HepG2 (cell line): ENCODE measurements around the gene NOP14.
A peak's percentile ranks its signal among the peaks of the same experiment; 100 is the strongest.

ENCODE experiments used
- HOXD1 ChIP-seq: sonication (generic); formaldehyde crosslinking; IDR thresholded peaks from 2 replicates; pipeline ENCODE4 v1.5.0; 2020; ENCODE audit warnings: missing genetic modification reagents
- KAT7 ChIP-seq: IDR thresholded peaks from 2 replicates; pipeline ENCODE4 v1.6.1; 2018; ENCODE audit warnings: borderline replicate concordance, missing compliant biosample characterization
- REST ChIP-seq, 2 experiments: IDR thresholded peaks; 2 replicates each; pipeline ENCODE4 v1.6.1; 2011 to 2012; ENCODE audit warnings: low read length in 2 of 2, borderline replicate concordance in 1 of 2, low read depth in 1 of 2, mild to moderate bottlenecking in 1 of 2, moderate library complexity in 1 of 2
- ZSCAN20 ChIP-seq: sonication (generic); formaldehyde crosslinking; IDR thresholded peaks from 2 replicates; pipeline ENCODE4 v1.4.0; 2020; ENCODE audit warnings: missing genetic modification reagents, mild to moderate bottlenecking, borderline replicate concordance
- TF ChIP-seq, protein P1 (sequence below): sonication (generic); formaldehyde crosslinking; IDR thresholded peaks from 2 replicates; pipeline ENCODE4 v1.5.0; 2020; ENCODE audit warnings: mild to moderate bottlenecking, missing genetic modification reagents, moderate library complexity

DNA sequence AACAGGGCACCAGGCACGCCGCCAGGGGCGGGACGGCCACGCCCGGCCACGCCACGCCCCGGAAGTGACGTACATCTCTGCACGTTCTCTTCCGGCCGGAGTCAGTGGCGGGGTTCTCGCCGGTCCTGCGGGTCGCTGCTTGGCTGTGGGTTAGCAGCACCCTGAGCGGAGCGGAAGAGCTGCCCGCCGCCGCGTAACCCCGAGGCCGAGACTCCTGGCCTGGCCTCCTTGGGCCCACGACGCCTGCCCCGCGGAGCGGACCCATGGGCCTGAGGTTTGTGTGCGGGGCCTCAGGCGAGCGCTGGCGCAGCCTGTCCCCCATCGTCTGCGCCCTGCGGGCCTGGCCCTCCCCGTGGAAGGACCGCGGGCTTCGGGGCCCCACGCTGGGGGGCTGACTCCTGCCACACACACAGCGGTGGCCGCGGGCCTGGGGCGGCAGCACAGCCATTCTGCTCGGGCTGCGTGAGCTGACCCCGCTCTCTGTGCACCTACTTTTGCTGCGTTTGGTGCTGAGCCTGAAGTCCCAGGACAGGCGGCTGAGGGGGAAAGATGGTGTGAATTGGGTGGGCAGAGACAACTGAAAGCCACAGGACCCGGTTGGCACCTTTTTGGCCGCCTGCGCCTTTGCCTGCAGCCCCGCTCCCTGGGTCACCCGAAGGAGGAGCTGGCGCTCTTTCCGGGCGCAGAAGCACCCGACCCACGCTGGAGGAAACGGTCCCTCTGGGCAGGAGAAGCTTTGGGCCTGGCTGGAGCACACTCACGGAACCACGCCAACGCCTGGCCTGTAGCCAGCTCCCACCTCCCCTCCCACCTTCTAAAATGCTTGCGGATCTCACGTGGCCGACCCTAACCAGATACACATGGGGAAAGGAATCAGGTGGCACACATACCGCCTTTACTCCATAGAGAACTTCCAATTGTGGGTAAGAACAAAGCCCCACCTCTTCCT, 28.1 kb downstream of the NOP14 start:
- TF ChIP-seq, protein P1, sequence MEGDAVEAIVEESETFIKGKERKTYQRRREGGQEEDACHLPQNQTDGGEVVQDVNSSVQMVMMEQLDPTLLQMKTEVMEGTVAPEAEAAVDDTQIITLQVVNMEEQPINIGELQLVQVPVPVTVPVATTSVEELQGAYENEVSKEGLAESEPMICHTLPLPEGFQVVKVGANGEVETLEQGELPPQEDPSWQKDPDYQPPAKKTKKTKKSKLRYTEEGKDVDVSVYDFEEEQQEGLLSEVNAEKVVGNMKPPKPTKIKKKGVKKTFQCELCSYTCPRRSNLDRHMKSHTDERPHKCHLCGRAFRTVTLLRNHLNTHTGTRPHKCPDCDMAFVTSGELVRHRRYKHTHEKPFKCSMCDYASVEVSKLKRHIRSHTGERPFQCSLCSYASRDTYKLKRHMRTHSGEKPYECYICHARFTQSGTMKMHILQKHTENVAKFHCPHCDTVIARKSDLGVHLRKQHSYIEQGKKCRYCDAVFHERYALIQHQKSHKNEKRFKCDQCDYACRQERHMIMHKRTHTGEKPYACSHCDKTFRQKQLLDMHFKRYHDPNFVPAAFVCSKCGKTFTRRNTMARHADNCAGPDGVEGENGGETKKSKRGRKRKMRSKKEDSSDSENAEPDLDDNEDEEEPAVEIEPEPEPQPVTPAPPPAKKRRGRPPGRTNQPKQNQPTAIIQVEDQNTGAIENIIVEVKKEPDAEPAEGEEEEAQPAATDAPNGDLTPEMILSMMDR (CRISPR knock-in tag) = peak; percentile 17; the same call in 1 of the 2 replicates
- TF ChIP-seq KAT7 (0 out of 2 replicates have a peak, but pooled peaks have one; percentile 38), HOXD1 (CRISPR knock-in tag) (no peak), REST (IDR thresholded peaks at IDR 0.05; ENCODE audit: borderline replicate concordance in 1 of 2, low read depth in 1 of 2, low read length in 2 of 2) (no peak), ZSCAN20 (CRISPR knock-in tag) (no peak)
